Kidney tubule cell (primary cell): ENCODE results near the gene FGF12.

Experiments
- DNase-seq: peaks from one replicate; pipeline ENCODE4 v3.0.0-alpha.2; 2018; ENCODE audit warnings: low spot score

Gene FGF12

DNA sequence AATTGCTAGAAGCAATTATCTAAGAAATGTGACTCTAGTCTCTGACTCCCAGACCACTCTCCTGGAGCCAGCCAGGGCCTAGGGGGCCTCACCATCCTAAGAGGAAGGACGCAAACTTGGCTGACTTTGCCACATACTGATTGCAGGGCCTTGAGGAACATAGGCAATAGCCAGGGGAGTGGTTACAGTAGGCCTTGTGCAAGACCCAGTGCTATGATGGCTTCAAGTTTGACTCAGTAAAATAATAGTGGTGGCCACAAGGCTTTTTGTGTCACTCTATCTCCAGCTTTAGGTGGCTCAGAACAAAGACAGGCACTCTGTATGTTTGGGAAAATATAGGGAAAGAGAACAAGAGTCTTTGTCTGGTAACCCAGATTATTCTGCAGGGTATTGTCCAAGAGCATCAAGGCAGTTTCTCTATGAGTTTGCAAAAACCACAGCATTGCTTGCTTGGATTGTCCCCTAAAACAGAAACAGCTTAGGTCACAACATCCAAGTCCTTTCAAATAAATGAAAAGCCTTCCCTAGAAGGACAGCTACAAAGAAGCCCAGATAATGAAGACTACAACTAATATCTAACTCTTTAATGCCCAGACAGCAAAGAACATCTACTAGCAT is 634.8 kb downstream of the FGF12 start:
- DNase-seq: no peak

DNA sequence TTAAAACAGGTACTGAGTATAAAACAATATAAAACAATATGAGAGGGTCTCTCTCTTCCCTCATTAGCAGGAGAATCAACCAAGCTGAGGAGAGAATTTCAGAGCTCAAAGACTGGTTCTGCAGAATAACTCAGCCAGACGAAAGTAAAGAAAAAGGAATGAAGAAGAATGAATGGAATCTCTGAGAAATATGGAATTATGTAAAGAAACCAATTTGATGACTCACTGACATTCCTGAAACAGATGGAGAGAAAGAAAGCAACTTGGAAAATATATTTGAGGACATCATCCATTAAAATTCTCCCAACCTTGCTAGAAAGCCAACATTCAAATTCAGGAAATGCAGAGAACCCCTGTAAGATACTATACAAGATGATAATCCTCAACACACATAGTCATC is 635.5 kb downstream of the FGF12 start:
- DNase-seq: peak; percentile 34

DNA sequence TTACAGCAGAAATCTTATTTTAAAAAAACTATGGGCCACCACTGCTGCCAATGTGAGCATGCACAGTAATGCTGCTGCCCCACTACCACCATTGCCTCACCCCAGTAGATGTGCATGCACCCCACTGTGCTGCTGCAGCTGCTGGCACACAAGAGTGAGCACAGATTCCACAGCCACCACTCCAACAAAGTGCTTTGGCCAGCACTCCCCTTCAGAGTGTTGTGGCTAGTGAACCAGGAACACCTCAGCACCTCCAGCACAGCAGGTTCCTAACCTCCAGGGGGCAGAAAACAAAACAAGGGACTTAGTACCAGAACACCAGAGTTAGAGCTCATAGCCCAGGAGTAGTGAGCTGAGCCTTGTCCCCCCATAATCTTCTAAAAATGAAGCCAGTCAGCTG is 636.8 kb downstream of the FGF12 start:
- DNase-seq: peak; percentile 73
